HG02885 (cell line): ENCODE data around the gene TFCP2L1.
"Not testable (repeated sequence)": the region's sequence is repeated elsewhere in the genome, so short reads cannot be mapped to it uniquely, and the experiment has no call there.

ENCODE experiments used
- ATAC-seq: cut with Tn5 transposase; IDR thresholded peaks from one replicate; pipeline ENCODE4 v1.9.1; 2021; ENCODE audit warnings: mild to moderate bottlenecking; ENCODE audit not compliant: unreplicated experiment, poor library complexity

The TFCP2L1 gene

DNA sequence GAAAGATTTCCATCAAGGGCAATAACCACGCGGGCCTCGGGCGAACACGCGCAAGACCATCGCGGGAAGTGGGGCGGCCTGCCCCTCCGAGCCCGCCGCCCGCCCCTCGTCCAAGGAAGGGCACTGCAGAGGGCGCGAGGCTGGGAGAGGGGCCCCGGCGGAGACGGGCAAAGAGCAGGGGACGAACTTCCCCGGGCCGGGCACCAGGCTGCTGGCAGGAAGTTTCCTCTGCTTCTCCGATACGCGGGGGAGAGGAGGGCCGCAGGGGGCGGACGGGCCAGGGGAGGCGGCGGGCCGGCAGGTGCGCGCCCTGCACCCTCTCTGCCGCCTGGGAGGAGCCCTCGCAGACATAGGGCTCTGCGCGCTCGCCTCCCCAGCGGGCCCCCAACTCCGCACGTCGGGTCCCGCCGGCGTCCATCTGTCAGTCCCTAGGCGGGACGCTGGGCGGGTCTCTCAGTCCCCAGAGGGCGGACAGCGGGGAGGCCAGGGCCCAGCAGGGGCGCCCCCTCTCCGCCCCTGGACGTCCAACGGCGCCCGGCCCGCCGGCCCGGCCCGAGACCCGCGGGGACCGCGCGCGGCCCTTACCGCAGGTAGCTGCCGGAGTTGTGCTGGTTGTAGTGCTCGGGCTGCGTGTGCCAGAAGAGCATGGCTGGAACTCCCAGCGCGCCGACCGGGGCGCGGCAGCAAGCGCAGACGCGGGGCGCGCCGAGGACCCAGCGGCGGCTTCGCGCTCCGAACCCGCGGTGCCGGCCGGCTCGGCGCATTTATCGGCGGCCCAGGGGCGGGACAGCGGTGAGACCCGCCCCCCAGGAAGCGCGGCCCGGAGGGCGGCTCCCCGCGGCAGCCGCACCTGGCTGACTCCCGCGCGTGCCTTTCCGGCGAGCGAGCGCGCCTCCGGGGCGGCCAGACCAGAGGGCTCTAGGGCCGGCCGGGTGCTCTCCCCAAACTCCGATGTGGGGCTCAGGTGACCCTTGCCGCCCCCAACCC is at the start of gene TFCP2L1:
Gene TFCP2L1 (minus strand): TSS at position 740 of the 987 bp plus-strand sequence. CDS start 93 bp downstream, at position 647.
- peak; percentile 64 for ATAC-seq

DNA sequence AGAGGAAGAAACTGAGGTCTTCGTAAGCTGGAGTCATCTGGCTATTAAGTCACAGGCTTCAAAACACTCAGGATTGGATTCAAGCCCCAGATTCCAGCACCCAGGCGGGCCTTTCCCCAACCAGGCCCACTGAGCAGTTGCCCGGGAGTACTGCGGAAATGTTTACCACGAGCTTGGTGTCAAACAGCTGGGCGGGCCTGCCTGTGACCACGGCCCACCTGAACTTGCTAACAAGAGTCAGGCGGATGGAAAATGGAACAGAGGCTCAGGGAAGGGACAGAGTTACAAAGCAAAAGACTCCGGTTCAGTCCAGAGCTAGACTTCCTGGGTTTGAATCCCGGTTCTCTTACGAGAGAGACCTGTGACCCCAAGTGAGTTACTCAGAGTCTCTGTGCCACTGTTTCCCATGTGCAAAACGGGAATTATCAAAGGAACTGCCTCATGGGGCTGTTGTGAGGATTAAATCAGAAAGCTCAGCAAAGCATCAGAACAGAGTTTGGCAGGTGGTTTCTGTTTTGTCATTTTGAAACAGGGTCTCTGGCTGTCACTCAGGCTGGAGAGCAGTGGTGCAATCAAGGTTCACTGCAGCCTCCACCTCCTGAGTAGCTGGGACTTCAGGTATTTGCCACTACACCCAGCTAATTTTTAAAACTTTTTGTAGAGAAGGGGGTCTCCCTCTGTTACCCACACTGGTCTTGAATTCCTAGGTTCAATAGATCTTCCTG is 49.0 kb upstream of the TFCP2L1 start:
- ATAC-seq: peak; percentile 92

GRCh38 chr2:121333231-121333630 is 48.2 kb upstream of the TFCP2L1 start:
- no peak for ATAC-seq

DNA sequence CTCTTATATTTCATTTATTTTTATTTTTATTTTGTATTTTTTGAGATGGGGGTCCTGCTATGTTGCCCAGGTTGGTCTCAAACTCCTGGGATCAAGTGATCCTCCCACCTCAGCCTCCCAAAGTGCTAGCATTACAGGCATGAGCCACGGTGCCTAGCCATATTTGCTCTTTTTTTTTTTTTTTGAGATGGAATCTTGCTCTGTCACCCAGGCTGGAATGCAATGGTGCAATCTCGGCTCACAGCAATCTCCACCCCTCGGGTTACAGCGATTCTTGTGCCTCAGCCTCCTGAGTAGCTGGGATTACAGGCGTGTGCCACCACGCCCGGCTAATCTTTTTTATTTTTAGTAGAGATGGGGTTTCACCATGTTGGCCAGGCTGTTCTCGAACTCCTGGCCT is 46.3 kb upstream of the TFCP2L1 start:
- ATAC-seq: not testable (repeated sequence)

DNA sequence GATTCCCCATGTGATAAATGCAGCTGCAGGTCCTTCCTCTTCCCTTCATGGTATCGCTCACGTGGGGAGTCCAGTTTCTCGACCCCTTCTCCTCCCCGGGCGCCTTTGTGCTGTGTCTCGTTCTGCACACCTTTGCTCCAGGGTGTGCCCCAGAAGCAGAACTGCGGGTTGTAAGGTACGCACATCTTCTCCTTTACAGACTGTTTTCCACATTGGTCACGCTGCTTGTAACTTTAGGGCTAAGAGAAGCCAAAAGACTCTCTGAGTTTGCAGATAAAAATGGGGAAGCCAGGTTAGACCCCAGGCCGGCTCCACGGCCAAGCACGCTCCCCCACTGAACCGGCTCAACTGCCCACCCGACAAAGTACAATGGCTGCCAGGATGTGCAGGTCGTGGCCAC is 45.9 kb upstream of the TFCP2L1 start:
- no peak for ATAC-seq

- ATAC-seq: no peak
Observed at GRCh38 chr2:121329786-121330185, 44.8 kb upstream of the TFCP2L1 start.

- no peak for ATAC-seq
Observed at GRCh38 chr2:121326628-121327027, 41.6 kb upstream of the TFCP2L1 start.

DNA sequence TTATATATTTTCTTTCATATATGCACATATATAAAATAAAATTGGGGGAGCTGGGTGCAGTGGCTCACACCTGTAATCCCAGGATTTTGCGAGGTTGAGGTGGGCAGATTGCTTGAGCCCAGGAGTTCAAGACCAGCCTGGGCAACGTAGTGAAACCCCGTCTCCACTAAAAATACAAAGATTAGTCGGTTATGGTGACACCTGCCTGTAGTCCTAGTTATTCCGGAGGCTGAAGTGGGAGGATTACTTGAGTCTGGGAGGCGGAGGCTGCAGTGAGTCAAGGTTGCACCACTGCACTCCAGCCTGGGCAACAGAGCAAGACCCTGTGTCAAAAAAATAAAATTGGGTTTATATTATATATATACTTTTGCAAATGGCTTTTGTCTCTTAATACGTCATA is 39.6 kb upstream of the TFCP2L1 start:
- no peak for ATAC-seq

DNA sequence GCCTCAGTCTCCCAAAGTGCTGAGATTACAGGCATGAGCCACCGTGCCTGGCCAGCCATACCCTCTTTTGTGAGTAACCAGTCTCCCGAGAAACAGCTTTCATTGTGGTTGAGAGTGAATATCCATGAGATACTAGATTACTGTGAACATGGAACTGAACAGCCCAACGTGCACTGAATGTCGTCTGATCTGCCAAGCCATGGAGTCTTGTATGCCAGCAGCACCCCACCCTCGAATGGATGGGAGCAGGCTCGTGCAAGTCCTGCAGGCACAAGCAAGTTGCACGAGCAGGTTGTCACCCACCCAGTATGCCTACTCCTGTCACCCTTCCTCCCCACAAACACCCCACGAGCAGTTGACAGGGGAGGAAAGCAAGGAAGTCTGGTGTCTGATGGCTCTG is 36.5 kb upstream of the TFCP2L1 start:
- no peak for ATAC-seq

DNA sequence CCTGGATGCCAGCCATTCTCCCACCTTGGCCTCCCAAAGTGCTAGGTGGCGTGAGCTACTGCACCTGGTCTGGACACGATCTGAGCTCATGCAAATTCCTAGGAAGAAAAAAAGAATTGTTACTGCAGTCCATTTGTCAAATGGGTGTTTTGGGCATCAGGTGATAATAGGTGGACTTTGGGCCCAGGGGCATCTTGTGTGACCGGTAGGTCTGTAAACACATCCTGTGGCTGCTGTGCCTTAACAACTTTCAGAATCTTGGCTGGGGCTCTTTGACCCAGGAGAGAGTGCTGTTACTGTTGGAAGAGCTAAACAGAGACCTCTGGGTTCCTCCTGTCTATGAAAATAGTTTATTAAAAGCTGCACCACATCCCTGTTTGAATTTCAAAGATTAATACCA is 34.9 kb upstream of the TFCP2L1 start:
- ATAC-seq: no peak

DNA sequence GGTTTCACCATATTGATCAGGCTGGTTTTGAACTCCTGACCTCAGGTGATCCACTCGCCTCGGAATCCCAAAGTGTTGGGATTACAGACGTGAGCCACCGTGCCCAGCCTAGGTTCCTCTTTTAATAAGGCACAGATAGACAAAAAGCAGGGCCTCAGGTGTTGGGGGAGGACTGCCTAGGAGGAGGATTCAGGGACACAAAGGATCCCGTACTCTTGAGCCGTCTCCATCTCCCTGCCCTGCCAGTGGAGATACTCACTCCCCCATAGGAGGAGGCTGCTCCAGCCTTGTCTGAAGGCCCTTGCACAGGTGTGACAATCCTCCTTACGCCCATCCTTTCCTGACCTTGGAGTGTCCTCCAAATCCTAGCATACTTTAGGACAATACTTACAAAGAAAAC is 32.0 kb upstream of the TFCP2L1 start:
- no peak for ATAC-seq

- ATAC-seq: not testable (repeated sequence)
Observed at GRCh38 chr2:121313701-121314100, 28.7 kb upstream of the TFCP2L1 start.

- peak; percentile 77 for ATAC-seq
Observed at GRCh38 chr2:121309801-121310200, 24.8 kb upstream of the TFCP2L1 start.

- no peak for ATAC-seq
Observed at GRCh38 chr2:121309323-121309722, 24.3 kb upstream of the TFCP2L1 start.

DNA sequence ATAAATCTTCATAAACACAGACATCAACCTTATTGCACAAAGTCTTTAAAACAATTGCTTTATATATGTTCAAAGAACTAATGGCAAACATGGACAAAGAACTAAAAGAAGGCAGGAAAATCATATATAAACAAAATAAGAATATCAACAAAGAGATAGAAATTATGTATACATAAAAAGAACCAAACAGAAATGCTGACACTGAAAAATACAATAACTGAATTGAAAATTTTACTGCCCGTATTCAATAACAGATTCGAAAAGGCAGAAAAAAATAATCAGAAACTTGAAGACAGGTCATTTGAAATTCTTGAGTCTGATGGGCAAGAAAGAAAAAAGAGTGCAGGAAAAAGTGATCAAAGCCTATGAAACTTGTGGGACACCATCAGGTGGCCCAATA is 22.0 kb upstream of the TFCP2L1 start:
- no peak for ATAC-seq

GRCh38 chr2:121304941-121305340 is 19.9 kb upstream of the TFCP2L1 start:
- ATAC-seq: no peak

DNA sequence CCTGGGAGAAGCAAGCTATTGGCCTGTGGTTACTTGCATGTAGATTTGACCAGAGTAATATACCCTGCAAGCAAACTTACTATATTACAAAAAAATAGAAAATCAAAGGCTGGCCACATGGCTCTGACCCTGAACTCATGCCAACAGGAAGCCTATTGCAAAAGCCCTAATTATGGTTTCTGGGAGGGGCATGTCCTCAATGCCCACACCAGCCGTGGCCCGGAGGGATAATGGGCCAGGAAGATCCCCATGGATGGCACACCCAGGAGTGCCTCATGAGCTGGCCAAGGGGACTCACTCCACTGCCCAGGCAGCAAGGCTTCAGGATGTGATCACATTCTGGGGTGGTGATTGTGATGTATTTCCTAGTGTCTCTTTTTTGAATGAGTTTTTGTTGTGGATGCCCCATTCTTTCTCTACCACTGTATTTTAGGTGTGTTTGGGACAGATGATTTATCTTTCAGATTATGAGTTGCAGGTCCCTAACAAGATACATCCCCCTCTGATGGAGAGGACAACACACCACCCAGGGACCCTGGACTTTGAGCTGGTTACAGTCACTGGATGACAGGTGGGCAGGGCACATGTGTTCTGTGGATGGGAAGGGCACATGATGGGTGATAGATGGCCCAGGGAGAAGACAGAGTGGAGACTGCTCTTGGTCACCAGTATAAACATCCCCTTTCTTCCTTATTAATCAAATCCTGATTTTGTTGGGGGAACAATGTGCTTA is 18.7 kb upstream of the TFCP2L1 start:
- ATAC-seq: no peak

- ATAC-seq: not testable (repeated sequence)
Observed at GRCh38 chr2:121301190-121301589, 16.2 kb upstream of the TFCP2L1 start.

DNA sequence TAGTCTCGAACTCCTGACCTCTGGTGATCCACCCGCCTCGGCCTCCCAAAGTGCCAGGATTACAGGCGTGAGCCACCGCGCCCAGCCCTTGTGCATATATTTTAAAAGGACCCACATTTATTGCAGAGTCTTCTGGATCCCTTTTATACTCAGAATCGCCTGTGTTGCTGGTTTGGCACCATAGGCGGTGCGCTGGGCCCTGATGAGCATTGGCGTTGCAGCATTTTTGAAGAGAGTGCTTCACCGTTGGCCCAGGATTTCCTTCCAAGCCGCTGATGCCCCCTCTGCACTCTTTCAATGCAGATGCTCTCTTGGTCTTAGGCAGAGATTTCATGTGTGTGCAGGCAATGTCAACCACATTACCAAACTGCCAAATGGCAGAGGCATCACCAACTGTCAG is 13.5 kb upstream of the TFCP2L1 start:
- no peak for ATAC-seq

GRCh38 chr2:121297866-121298265 is 12.9 kb upstream of the TFCP2L1 start:
- ATAC-seq: not testable (repeated sequence)
